Peyer's patch (tissue), 4 donors: ENCODE data around the gene PDZK1IP1.

ENCODE experiments used
- POLR2A ChIP-seq, 2 donors: fragments of 450-650 bp; IDR thresholded peaks; one replicate each; pipeline ENCODE4 v1.5.1; 2017; ENCODE audit warnings: antibody characterized with exemption in 2 of 2, mild to moderate bottlenecking in 2 of 2, moderate library complexity in 2 of 2
- TF ChIP-seq, protein P1 (sequence below), 6 experiments: fragments of 450-650 bp in 4 of 6; fragments of 200-600 bp in 2 of 6; sonication (generic) in 1 of 6; IDR thresholded peaks; one replicate each; pipeline ENCODE4 v1.5.1; 2017 to 2019; ENCODE audit warnings: antibody characterized with exemption in 6 of 6, mild to moderate bottlenecking in 3 of 6, moderate library complexity in 1 of 6

DNA sequence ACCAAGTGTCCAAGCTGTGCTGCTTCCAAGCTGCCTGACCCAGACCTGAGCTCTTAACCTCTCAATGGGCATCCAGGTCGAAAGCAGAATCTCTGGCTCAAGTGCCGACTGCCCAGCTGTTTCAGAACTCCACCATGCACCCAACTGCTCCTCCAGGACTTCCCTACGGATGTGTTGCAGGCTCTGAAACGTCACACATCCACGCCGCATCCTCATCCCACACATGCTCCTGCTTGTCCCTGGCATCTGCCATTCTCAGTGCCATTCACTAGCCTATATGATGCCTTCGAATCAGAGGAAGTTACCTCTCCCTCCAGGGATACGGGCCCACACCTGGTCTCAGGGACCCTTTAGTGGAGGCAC, 11.2 kb downstream of the PDZK1IP1 start:
- no peak for TF ChIP-seq POLR2A (IDR thresholded peaks at IDR 0.05)
- TF ChIP-seq, protein P1, sequence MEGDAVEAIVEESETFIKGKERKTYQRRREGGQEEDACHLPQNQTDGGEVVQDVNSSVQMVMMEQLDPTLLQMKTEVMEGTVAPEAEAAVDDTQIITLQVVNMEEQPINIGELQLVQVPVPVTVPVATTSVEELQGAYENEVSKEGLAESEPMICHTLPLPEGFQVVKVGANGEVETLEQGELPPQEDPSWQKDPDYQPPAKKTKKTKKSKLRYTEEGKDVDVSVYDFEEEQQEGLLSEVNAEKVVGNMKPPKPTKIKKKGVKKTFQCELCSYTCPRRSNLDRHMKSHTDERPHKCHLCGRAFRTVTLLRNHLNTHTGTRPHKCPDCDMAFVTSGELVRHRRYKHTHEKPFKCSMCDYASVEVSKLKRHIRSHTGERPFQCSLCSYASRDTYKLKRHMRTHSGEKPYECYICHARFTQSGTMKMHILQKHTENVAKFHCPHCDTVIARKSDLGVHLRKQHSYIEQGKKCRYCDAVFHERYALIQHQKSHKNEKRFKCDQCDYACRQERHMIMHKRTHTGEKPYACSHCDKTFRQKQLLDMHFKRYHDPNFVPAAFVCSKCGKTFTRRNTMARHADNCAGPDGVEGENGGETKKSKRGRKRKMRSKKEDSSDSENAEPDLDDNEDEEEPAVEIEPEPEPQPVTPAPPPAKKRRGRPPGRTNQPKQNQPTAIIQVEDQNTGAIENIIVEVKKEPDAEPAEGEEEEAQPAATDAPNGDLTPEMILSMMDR (IDR thresholded peaks at IDR 0.05), result no peak
